HAP-1 (cell line): ENCODE measurements around the gene ANKHD1.

ENCODE experiments used
- DNase-seq, 2 experiments: peaks; one replicate each; pipeline ENCODE4 v3.0.0-alpha.2; 2016 to 2020; ENCODE audit warnings: low spot score in 2 of 2
- H3K27me3 ChIP-seq: fragments of 250-450 bp; sonication (Bioruptor Pico); 2 replicates; pipeline ENCODE4 v1.5.1; 2020; ENCODE audit warnings: low read depth, mild to moderate bottlenecking, moderate library complexity
- H3K36me3 ChIP-seq: fragments of 250-450 bp; sonication (Bioruptor Pico); replicated peaks from 2 replicates; pipeline ENCODE4 v1.5.1; 2020; ENCODE audit warnings: mild to moderate bottlenecking
- H3K4me1 ChIP-seq: fragments of 250-450 bp; sonication (Bioruptor Pico); 2 replicates; pipeline ENCODE4 v1.5.1; 2020; ENCODE audit warnings: mild to moderate bottlenecking
- H3K4me3 ChIP-seq: fragments of 250-450 bp; sonication (Bioruptor Pico); 2 replicates; pipeline ENCODE4 v1.5.1; 2020; ENCODE audit warnings: mild to moderate bottlenecking, moderate library complexity
- H3K9me3 ChIP-seq: fragments of 250-450 bp; sonication (Bioruptor Pico); 2 replicates; pipeline ENCODE4 v1.5.1; 2020; ENCODE audit warnings: mild to moderate bottlenecking, moderate library complexity
- in situ Hi-C: fragments of 300-500 bp; cut with MboI; formaldehyde crosslinking; loops from 3 replicates; pipeline ENCODE4 v1.14.3; 2020; ENCODE audit warnings: low sequenced_read_pairs, inconsistent platforms, mixed read lengths

ANKHD1 gene

GRCh38 chr5:140563596-140563995 is 162.0 kb downstream of the ANKHD1 start:
- H3K4me1 ChIP-seq: no peaks in the 10 kb centered on the region
- in situ Hi-C loops: loop anchor here (5.0 kb wide), 1 partner anchor 69 kb away; the partner anchor contains the start of gene CD14
- H3K9me3 ChIP-seq: no peaks in the 10 kb centered on the region
- DNase-seq: no peak
- H3K27me3 ChIP-seq: no peaks in the 10 kb centered on the region
- no peaks in the 10 kb centered on the region for H3K36me3 ChIP-seq
- H3K4me3 ChIP-seq: no peak overlapping the region

GRCh38 chr5:140564196-140565023 is 162.8 kb downstream of the ANKHD1 start, which contains the start of the genes APBB3 and SLC35A4:
Gene APBB3, minus strand, starts transcription at chr5:140564598. Its CDS starts 353 bp downstream, at chr5:140564245.
Gene SLC35A4, plus strand, starts transcription at chr5:140564828. Its CDS starts 2,342 bp downstream, at chr5:140567170.
- DNase-seq: no peak
- in situ Hi-C loops: loop anchor here (5.0 kb wide), 1 partner anchor 68 kb away; the partner anchor contains the start of gene CD14

GRCh38 chr5:140565024-140565779 is 163.6 kb downstream of the ANKHD1 start:
- Histone ChIP-seq H3K36me3 (no peaks in the 10 kb centered on the region), H3K9me3 (no peaks in the 10 kb centered on the region), H3K4me1 (no peaks in the 10 kb centered on the region), H3K4me3 (no peak overlapping the region), H3K27me3 (no peaks in the 10 kb centered on the region)
- no peak for DNase-seq
- in situ Hi-C loops: no loop called here

More at GRCh38 chr5:140564196-140565023, 162.8 kb downstream of the ANKHD1 start, which contains the start of the genes APBB3 and SLC35A4:
- H3K27me3 ChIP-seq: no peaks in the 10 kb centered on the region
- no peaks in the 10 kb centered on the region for H3K36me3 ChIP-seq
- H3K9me3 ChIP-seq: no peaks in the 10 kb centered on the region
- no peaks in the 10 kb centered on the region for H3K4me1 ChIP-seq
- no peak within 1 kb of the TSS for H3K4me3 ChIP-seq

GRCh38 chr5:140565780-140566095 is 164.1 kb downstream of the ANKHD1 start:
- in situ Hi-C loops: no loop called here
- DNase-seq: no peak

GRCh38 chr5:140566665-140567064 is 165.0 kb downstream of the ANKHD1 start:
- Histone ChIP-seq H3K4me1 (no peaks in the 10 kb centered on the region), H3K4me3 (no peak overlapping the region), H3K36me3 (no peaks in the 10 kb centered on the region), H3K27me3 (no peaks in the 10 kb centered on the region), H3K9me3 (no peaks in the 10 kb centered on the region)
- no peak for DNase-seq
- in situ Hi-C loops: no loop called here

More at GRCh38 chr5:140565780-140566095, 164.1 kb downstream of the ANKHD1 start:
- H3K27me3 ChIP-seq: no peaks in the 10 kb centered on the region
- no peak overlapping the region for H3K4me3 ChIP-seq
- no peaks in the 10 kb centered on the region for H3K4me1 ChIP-seq
- H3K36me3 ChIP-seq: no peaks in the 10 kb centered on the region
- no peaks in the 10 kb centered on the region for H3K9me3 ChIP-seq

GRCh38 chr5:140567136-140567818 is 165.6 kb downstream of the ANKHD1 start:
- in situ Hi-C loops: no loop called here
- no peak overlapping the region for H3K4me3 ChIP-seq
- no peak for DNase-seq
- no peaks in the 10 kb centered on the region for H3K9me3 ChIP-seq
- H3K4me1 ChIP-seq: no peaks in the 10 kb centered on the region
- no peaks in the 10 kb centered on the region for H3K36me3 ChIP-seq
- H3K27me3 ChIP-seq: no peaks in the 10 kb centered on the region

- DNase-seq: no peak
These were observed 166.2 kb downstream of the ANKHD1 start for GRCh38 chr5:140567871-140568270.

GRCh38 chr5:140568443-140569063 is 166.9 kb downstream of the ANKHD1 start:
- H3K36me3 ChIP-seq: no peaks in the 10 kb centered on the region
- no peaks in the 10 kb centered on the region for H3K4me1 ChIP-seq
- H3K4me3 ChIP-seq: no peak overlapping the region
- H3K9me3 ChIP-seq: no peaks in the 10 kb centered on the region
- no peaks in the 10 kb centered on the region for H3K27me3 ChIP-seq
- in situ Hi-C loops: no loop called here
- no peak for DNase-seq

More at GRCh38 chr5:140567871-140568270, 166.2 kb downstream of the ANKHD1 start:
- Histone ChIP-seq H3K36me3 (no peaks in the 10 kb centered on the region), H3K9me3 (no peaks in the 10 kb centered on the region), H3K4me3 (no peak overlapping the region), H3K4me1 (no peaks in the 10 kb centered on the region), H3K27me3 (no peaks in the 10 kb centered on the region)
- in situ Hi-C loops: no loop called here

GRCh38 chr5:140569197-140569596 is 167.6 kb downstream of the ANKHD1 start:
- Histone ChIP-seq H3K9me3 (no peaks in the 10 kb centered on the region), H3K27me3 (no peaks in the 10 kb centered on the region), H3K4me1 (no peaks in the 10 kb centered on the region), H3K36me3 (no peaks in the 10 kb centered on the region), H3K4me3 (no peak overlapping the region)
- DNase-seq: no peak
- in situ Hi-C loops: no loop called here

GRCh38 chr5:140570058-140570457 is 168.4 kb downstream of the ANKHD1 start:
- no peaks in the 10 kb centered on the region for H3K9me3 ChIP-seq
- DNase-seq: no peak

GRCh38 chr5:140570488-140570887 is 168.9 kb downstream of the ANKHD1 start:
- no peaks in the 10 kb centered on the region for H3K9me3 ChIP-seq
- H3K4me1 ChIP-seq: no peaks in the 10 kb centered on the region
- no peak overlapping the region for H3K4me3 ChIP-seq
- in situ Hi-C loops: no loop called here
- no peaks in the 10 kb centered on the region for H3K36me3 ChIP-seq
- H3K27me3 ChIP-seq: no peaks in the 10 kb centered on the region
- no peak for DNase-seq

More at GRCh38 chr5:140570058-140570457, 168.4 kb downstream of the ANKHD1 start:
- no peaks in the 10 kb centered on the region for H3K4me1 ChIP-seq
- H3K4me3 ChIP-seq: no peak overlapping the region
- in situ Hi-C loops: no loop called here
- H3K27me3 ChIP-seq: no peaks in the 10 kb centered on the region
- no peaks in the 10 kb centered on the region for H3K36me3 ChIP-seq

GRCh38 chr5:140571105-140571504 is 169.5 kb downstream of the ANKHD1 start:
- Histone ChIP-seq H3K27me3 (no peaks in the 10 kb centered on the region), H3K36me3 (no peaks in the 10 kb centered on the region), H3K4me3 (no peak overlapping the region), H3K4me1 (no peaks in the 10 kb centered on the region), H3K9me3 (no peaks in the 10 kb centered on the region)
- no peak for DNase-seq
- in situ Hi-C loops: no loop called here

GRCh38 chr5:140573683-140574082 is 172.1 kb downstream of the ANKHD1 start:
- DNase-seq: no peak
- H3K27me3 ChIP-seq: no peaks in the 10 kb centered on the region
- no peaks in the 10 kb centered on the region for H3K9me3 ChIP-seq
- no peak overlapping the region for H3K4me3 ChIP-seq
- in situ Hi-C loops: no loop called here
- H3K4me1 ChIP-seq: no peaks in the 10 kb centered on the region
- H3K36me3 ChIP-seq: no peaks in the 10 kb centered on the region
